NCI-H226 (cell line): ENCODE data around the gene SLC44A1.

ENCODE experiments used
- DNase-seq: peaks from one replicate; pipeline ENCODE4 v3.0.0-alpha.2; 2015

The SLC44A1 gene

GRCh38 chr9:105341434-105342146 is 97.1 kb downstream of the SLC44A1 start:
- no peak for DNase-seq

- DNase-seq = no peak
Measured at GRCh38 chr9:105342147-105342505, 97.7 kb downstream of the SLC44A1 start.

- peak; percentile 65 for DNase-seq
Measured at GRCh38 chr9:105344283-105344682, 99.8 kb downstream of the SLC44A1 start.

GRCh38 chr9:105345626-105346025 is 101.2 kb downstream of the SLC44A1 start:
- no peak for DNase-seq

GRCh38 chr9:105346273-105346672 is 101.8 kb downstream of the SLC44A1 start:
- DNase-seq = no peak

GRCh38 chr9:105354448-105354847 is 110.0 kb downstream of the SLC44A1 start:
- no peak for DNase-seq

- peak; percentile 50 for DNase-seq
Measured at GRCh38 chr9:105355781-105356180, 111.3 kb downstream of the SLC44A1 start.

- no peak for DNase-seq
Measured at GRCh38 chr9:105357937-105358336, 113.5 kb downstream of the SLC44A1 start.

GRCh38 chr9:105359892-105360291 is 115.4 kb downstream of the SLC44A1 start:
- DNase-seq = no peak

- DNase-seq = no peak
Measured at GRCh38 chr9:105360344-105360743, 115.9 kb downstream of the SLC44A1 start.

- DNase-seq = no peak
Measured at GRCh38 chr9:105361873-105362272, 117.4 kb downstream of the SLC44A1 start.

GRCh38 chr9:105362470-105362869 is 118.0 kb downstream of the SLC44A1 start:
- DNase-seq = no peak

GRCh38 chr9:105363837-105364236 is 119.4 kb downstream of the SLC44A1 start:
- no peak for DNase-seq

GRCh38 chr9:105369911-105370310 is 125.5 kb downstream of the SLC44A1 start:
- DNase-seq = no peak

- DNase-seq = no peak
Measured at GRCh38 chr9:105373723-105374122, 129.3 kb downstream of the SLC44A1 start.

GRCh38 chr9:105375323-105375722 is 130.9 kb downstream of the SLC44A1 start:
- DNase-seq = no peak

GRCh38 chr9:105376893-105377292 is 132.4 kb downstream of the SLC44A1 start:
- no peak for DNase-seq

- DNase-seq = peak; percentile 29
Measured at GRCh38 chr9:105385381-105385985, 141.0 kb downstream of the SLC44A1 start.

- DNase-seq = no peak
Measured at GRCh38 chr9:105389796-105390195, 145.3 kb downstream of the SLC44A1 start.

- no peak for DNase-seq
Measured at GRCh38 chr9:105390871-105391270, 146.4 kb downstream of the SLC44A1 start.

GRCh38 chr9:105391288-105391687 is 146.8 kb downstream of the SLC44A1 start:
- no peak for DNase-seq

GRCh38 chr9:105392531-105392930 is 148.1 kb downstream of the SLC44A1 start:
- no peak for DNase-seq

GRCh38 chr9:105393576-105394344 is 149.3 kb downstream of the SLC44A1 start:
- DNase-seq = no peak

- DNase-seq = no peak
Measured at GRCh38 chr9:105396441-105396840, 152.0 kb downstream of the SLC44A1 start.
